Suppressor macrophage (primary cell): ENCODE results near the gene NCBP3.

Source experiments
- DNase-seq, 4 experiments: peaks; one replicate each; pipeline ENCODE4 v3.0.0-alpha.2; 2020 to 2022

NCBP3 gene

GRCh38 chr17:3753624-3754023, 92.4 kb downstream of the NCBP3 start:
- DNase-seq, result no peak
